Ishikawa (cell line): Measurements from ENCODE around the gene CCL11.

Source experiments
- CEBPB ChIP-seq: IDR thresholded peaks from 2 replicates; pipeline ENCODE4 v1.6.1; 2012
- CREB1 ChIP-seq: IDR thresholded peaks from 2 replicates; pipeline ENCODE4 v1.6.1; 2012; ENCODE audit warnings: low read depth
- EGR1 ChIP-seq: IDR thresholded peaks from 2 replicates; pipeline ENCODE4 v1.6.1; 2012
- EP300 ChIP-seq: IDR thresholded peaks from 2 replicates; pipeline ENCODE4 v1.6.1; 2012; ENCODE audit warnings: borderline replicate concordance
- FOXM1 ChIP-seq: IDR thresholded peaks from 2 replicates; pipeline ENCODE4 v1.6.1; 2012; ENCODE audit warnings: low read depth, borderline replicate concordance
- RAD21 ChIP-seq: IDR thresholded peaks from 2 replicates; pipeline ENCODE4 v1.6.1; 2012; ENCODE audit warnings: low read depth
- TAF1 ChIP-seq: IDR thresholded peaks from 2 replicates; pipeline ENCODE4 v1.6.1; 2012; ENCODE audit warnings: low read depth, mild to moderate bottlenecking
- TCF12 ChIP-seq: IDR thresholded peaks from 2 replicates; pipeline ENCODE4 v1.6.1; 2012; ENCODE audit warnings: low read depth
- YY1 ChIP-seq: IDR thresholded peaks from 2 replicates; pipeline ENCODE4 v1.6.1; 2012; ENCODE audit warnings: low read depth
- ZBTB7A ChIP-seq: IDR thresholded peaks from 2 replicates; pipeline ENCODE4 v1.6.1; 2012; ENCODE audit warnings: low read depth
- TF ChIP-seq, protein P1 (sequence below): IDR thresholded peaks from 2 replicates; pipeline ENCODE4 v1.6.1; 2012
- TF ChIP-seq, protein P2 (sequence below): IDR thresholded peaks from 2 replicates; pipeline ENCODE4 v1.6.1; 2012; ENCODE audit warnings: low read depth, mild to moderate bottlenecking

DNA sequence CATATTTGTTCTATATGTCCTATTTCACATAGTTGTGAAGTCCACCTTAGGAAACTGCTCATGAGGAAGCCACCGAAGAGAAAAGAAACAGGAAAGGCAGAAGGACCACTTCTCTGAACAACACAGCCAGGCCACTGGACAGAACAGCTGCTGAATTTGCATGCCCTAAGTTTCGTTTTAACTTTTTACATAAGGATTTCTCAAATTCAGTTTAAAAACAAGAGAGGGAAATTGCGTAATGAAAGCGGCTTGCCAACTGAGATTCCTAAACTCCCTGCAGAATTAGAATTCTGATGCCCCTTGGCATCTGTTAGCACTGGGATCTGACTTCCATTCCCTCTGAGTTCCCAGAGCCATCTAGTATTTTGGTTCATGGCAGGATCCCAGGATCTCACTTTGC, 28.7 kb downstream of the CCL11 start:
- no peak for TF ChIP-seq TCF12
- no peak for TF ChIP-seq RAD21
- TF ChIP-seq EP300, result no peak
- TF ChIP-seq FOXM1, result no peak
- no peak for TF ChIP-seq TAF1
- TF ChIP-seq EGR1, result no peak
- TF ChIP-seq, protein P1, sequence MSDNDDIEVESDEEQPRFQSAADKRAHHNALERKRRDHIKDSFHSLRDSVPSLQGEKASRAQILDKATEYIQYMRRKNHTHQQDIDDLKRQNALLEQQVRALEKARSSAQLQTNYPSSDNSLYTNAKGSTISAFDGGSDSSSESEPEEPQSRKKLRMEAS, result no peak
- TF ChIP-seq YY1, result no peak
- TF ChIP-seq, protein P2, sequence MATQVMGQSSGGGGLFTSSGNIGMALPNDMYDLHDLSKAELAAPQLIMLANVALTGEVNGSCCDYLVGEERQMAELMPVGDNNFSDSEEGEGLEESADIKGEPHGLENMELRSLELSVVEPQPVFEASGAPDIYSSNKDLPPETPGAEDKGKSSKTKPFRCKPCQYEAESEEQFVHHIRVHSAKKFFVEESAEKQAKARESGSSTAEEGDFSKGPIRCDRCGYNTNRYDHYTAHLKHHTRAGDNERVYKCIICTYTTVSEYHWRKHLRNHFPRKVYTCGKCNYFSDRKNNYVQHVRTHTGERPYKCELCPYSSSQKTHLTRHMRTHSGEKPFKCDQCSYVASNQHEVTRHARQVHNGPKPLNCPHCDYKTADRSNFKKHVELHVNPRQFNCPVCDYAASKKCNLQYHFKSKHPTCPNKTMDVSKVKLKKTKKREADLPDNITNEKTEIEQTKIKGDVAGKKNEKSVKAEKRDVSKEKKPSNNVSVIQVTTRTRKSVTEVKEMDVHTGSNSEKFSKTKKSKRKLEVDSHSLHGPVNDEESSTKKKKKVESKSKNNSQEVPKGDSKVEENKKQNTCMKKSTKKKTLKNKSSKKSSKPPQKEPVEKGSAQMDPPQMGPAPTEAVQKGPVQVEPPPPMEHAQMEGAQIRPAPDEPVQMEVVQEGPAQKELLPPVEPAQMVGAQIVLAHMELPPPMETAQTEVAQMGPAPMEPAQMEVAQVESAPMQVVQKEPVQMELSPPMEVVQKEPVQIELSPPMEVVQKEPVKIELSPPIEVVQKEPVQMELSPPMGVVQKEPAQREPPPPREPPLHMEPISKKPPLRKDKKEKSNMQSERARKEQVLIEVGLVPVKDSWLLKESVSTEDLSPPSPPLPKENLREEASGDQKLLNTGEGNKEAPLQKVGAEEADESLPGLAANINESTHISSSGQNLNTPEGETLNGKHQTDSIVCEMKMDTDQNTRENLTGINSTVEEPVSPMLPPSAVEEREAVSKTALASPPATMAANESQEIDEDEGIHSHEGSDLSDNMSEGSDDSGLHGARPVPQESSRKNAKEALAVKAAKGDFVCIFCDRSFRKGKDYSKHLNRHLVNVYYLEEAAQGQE, result no peak
- no peak for TF ChIP-seq ZBTB7A
- TF ChIP-seq CEBPB, result no peak
- no peak for TF ChIP-seq CREB1
